PC-9 (cell line): ENCODE measurements around the gene NLRP8. TPM values are rescaled to one million over a fixed set of nuclear protein-coding genes. Genes with fewer than 3 reads are reported as not detected.

Experiments used
- BruUV-seq: library from RNA; stranded (reverse); fragments of 400-500 nt; replicated peaks from 2 replicates; lab custom pipeline; 2021; lab: Mats Ljungman, UMichigan
- CTCF ChIA-PET: fragments of 300-600 bp; sonication (Branson Sonifier 250); formaldehyde crosslinking; loops from one replicate; lab custom pipeline; 2022; ENCODE audit warnings: antibody characterized with exemption; lab: Charles Lee
- POLR2A ChIA-PET: fragments of 300-600 bp; sonication (Branson Sonifier 250); formaldehyde crosslinking; loops from one replicate; lab custom pipeline; 2022; ENCODE audit warnings: antibody characterized with exemption; ENCODE audit not compliant: unreplicated experiment; lab: Charles Lee
- DNase-seq, 2 experiments: peaks; one replicate each; pipeline versions ENCODE4 v3.0.0 to v3.0.0-alpha.2; 2015 to 2022; ENCODE audit warnings: mixed read lengths in 1 of 2
- H2AFZ ChIP-seq: fragments of 200-600 bp; sonication (generic); 2 replicates; pipeline ENCODE4 v1.8.1; 2017; ENCODE audit warnings: antibody characterized with exemption
- H3F3A ChIP-seq: fragments of 200-600 bp; sonication (generic); 2 replicates; pipeline ENCODE4 v1.8.1; 2017; ENCODE audit warnings: antibody characterized with exemption, mild to moderate bottlenecking, low read depth; ENCODE audit not compliant: insufficient read depth
- H3K27ac ChIP-seq: fragments of 200-600 bp; sonication (generic); 2 replicates; pipeline ENCODE4 v1.6.1; 2016; ENCODE audit warnings: mixed run types
- H3K27me3 ChIP-seq: fragments of 200-600 bp; sonication (generic); 2 replicates; pipeline ENCODE4 v1.6.1; 2016; ENCODE audit warnings: low read depth, mixed run types; ENCODE audit not compliant: insufficient read depth
- H3K36me3 ChIP-seq: fragments of 200-600 bp; sonication (generic); 2 replicates; pipeline ENCODE4 v1.6.1; 2016; ENCODE audit warnings: low read depth, mixed run types
- H3K4me1 ChIP-seq: fragments of 200-600 bp; sonication (generic); replicated peaks from 2 replicates; pipeline ENCODE4 v1.6.1; 2016; ENCODE audit warnings: mixed run types; ENCODE audit not compliant: insufficient read depth
- H3K4me2 ChIP-seq: fragments of 200-600 bp; sonication (generic); 2 replicates; pipeline ENCODE4 v1.6.1; 2017; ENCODE audit warnings: mixed run types
- H3K4me3 ChIP-seq: fragments of 200-600 bp; sonication (generic); 2 replicates; pipeline ENCODE4 v1.6.1; 2016; ENCODE audit warnings: mixed run types
- H3K79me2 ChIP-seq: fragments of 200-600 bp; sonication (generic); 2 replicates; pipeline ENCODE4 v1.6.1; 2017; ENCODE audit warnings: low read depth, mixed run types
- H3K9me2 ChIP-seq: fragments of 200-600 bp; sonication (generic); 2 replicates; pipeline ENCODE4 v1.8.1; 2017; ENCODE audit warnings: mild to moderate bottlenecking; ENCODE audit not compliant: insufficient read depth
- H3K9me3 ChIP-seq: fragments of 200-600 bp; sonication (generic); 2 replicates; pipeline ENCODE4 v1.8.1; 2016; ENCODE audit warnings: low read depth; ENCODE audit not compliant: insufficient read depth
- H4K20me1 ChIP-seq: fragments of 200-600 bp; sonication (generic); 2 replicates; pipeline ENCODE4 v1.8.1; 2017; ENCODE audit not compliant: insufficient read depth
- EZH2 ChIP-seq: fragments of 200-600 bp; sonication (generic); IDR thresholded peaks from 2 replicates; pipeline ENCODE4 v1.8.0; 2017; ENCODE audit warnings: antibody characterized with exemption, low read depth
- intact Hi-C: fragments of 100-400 bp; cut with micrococcal nuclease; formaldehyde crosslinking; loops from one replicate; pipeline ENCODE4 v1.10.0; 2022; ENCODE audit not compliant: unreplicated experiment
- total RNA-seq: library from RNA; stranded (reverse); gene quantifications from 2 replicates; pipeline ENCODE4 v1.2.3, GENCODE V29; 2021
- TF ChIP-seq, protein P1 (sequence below): fragments of 200-600 bp; sonication (generic); conservative IDR thresholded peaks from 2 replicates; pipeline ENCODE4 v1.6.1; 2017; ENCODE audit warnings: mixed run types, antibody characterized with exemption, mild to moderate bottlenecking, moderate library complexity

Gene NLRP8
- total RNA-seq, 1 experiment from 2014 or later: not detected

DNA sequence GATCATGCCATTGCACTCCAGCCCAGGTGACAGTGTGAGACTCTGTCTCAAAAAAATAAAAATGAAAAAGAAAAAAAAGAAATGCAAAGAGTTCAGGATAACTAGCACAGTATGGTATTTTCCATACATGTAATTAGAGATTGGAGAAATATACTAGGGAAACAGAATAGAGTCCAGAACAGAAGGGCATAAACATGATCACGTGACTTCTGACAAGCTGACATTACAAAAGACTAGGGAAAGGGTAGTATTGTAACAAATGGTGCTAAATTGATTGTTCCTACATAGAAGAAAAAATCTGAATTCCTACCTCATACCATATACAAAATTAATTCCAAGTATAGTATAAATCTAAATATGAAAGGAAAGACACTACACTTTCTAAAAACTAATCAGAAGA lies 37.6 kb downstream of the NLRP8 start:
- H3F3A ChIP-seq: no peaks in the 10 kb centered on the region
- no peaks in the 10 kb centered on the region for H3K36me3 ChIP-seq
- H4K20me1 ChIP-seq: no peaks in the 10 kb centered on the region
- no peak for DNase-seq
- H3K4me2 ChIP-seq: no peak overlapping the region
- H3K79me2 ChIP-seq: no peaks in the 10 kb centered on the region
- no peak for TF ChIP-seq EZH2
- TF ChIP-seq, protein P1, sequence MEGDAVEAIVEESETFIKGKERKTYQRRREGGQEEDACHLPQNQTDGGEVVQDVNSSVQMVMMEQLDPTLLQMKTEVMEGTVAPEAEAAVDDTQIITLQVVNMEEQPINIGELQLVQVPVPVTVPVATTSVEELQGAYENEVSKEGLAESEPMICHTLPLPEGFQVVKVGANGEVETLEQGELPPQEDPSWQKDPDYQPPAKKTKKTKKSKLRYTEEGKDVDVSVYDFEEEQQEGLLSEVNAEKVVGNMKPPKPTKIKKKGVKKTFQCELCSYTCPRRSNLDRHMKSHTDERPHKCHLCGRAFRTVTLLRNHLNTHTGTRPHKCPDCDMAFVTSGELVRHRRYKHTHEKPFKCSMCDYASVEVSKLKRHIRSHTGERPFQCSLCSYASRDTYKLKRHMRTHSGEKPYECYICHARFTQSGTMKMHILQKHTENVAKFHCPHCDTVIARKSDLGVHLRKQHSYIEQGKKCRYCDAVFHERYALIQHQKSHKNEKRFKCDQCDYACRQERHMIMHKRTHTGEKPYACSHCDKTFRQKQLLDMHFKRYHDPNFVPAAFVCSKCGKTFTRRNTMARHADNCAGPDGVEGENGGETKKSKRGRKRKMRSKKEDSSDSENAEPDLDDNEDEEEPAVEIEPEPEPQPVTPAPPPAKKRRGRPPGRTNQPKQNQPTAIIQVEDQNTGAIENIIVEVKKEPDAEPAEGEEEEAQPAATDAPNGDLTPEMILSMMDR: no peak
- no peak overlapping the region for H3K4me3 ChIP-seq
- H2AFZ ChIP-seq: no peak overlapping the region
- peaks cover 61% of the 10 kb centered on the region for H3K27me3 ChIP-seq
- ChIA-PET CTCF (no interaction called here), POLR2A (no interaction called here)
- no peak overlapping the region for H3K27ac ChIP-seq
- no peaks in the 10 kb centered on the region for H3K9me3 ChIP-seq
- H3K4me1 ChIP-seq: no peaks in the 10 kb centered on the region
- intact Hi-C loops: no loop called here
- H3K9me2 ChIP-seq: no peaks in the 10 kb centered on the region
- BruUV-seq: no TSS peak

DNA sequence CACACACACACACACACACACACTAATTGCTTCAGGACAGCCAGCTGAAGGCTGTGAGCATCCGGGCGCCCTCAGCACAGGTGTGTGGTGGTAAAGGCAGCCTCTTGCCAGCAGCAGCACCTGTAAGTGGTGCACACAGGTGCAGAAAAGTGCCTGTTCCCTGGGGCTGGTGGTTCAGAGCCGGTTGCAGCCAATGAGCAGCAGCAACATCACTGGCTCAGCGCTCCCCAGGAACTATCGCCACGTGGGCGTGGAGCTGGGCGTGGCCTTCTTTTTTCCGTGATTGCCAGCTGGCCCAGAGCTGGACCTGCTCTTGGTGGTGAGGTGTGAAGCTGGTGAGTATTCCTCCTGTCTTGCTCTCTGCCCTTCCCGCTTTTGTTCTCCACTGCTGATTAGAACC lies 38.9 kb downstream of the NLRP8 start, which contains the start of gene NLRP5:
NLRP5 (plus strand) TSS at position 289 of the 400 bp plus-strand sequence.
- no TSS peak for BruUV-seq
- H3K4me1 ChIP-seq: no peaks in the 10 kb centered on the region

DNA sequence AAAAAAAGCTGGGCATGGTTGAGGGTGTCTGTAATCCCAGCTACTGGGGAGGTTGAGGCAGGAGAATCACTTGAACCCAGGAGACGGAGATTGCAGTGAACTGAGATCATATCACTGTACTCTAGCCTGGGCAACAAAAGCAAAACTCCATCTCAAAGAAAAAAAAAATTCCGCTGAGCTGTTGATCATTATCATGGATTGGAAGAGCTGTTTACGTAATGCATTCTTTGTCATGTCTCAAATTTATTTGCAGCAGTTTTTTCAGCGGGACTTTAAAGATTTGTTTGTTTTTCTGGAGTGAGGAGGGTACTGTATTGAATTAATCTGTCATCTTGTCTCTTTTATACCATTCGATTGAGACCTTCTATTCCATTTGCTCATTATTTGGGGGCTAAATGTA lies 43.2 kb downstream of the NLRP8 start:
- TF ChIP-seq, protein P1: no peak
- TF ChIP-seq EZH2: no peak
- Histone ChIP-seq H3K27me3 (peaks cover 59% of the 10 kb centered on the region), H3K4me1 (no peaks in the 10 kb centered on the region), H4K20me1 (no peaks in the 10 kb centered on the region), H3K4me3 (no peak overlapping the region), H3K36me3 (no peaks in the 10 kb centered on the region), H3F3A (no peaks in the 10 kb centered on the region), H3K9me3 (no peaks in the 10 kb centered on the region), H3K4me2 (no peak overlapping the region), H3K79me2 (no peaks in the 10 kb centered on the region), H3K27ac (no peak overlapping the region), H2AFZ (no peak overlapping the region), H3K9me2 (no peaks in the 10 kb centered on the region)
- ChIA-PET POLR2A (interaction anchor here (0.7 kb wide), 1 partner anchor 675 kb away, joined by 3 read pairs; no protein-coding TSS in a partner anchor), CTCF (interaction anchor here (0.6 kb wide), 1 partner anchor 281 kb away, joined by 3 read pairs; no protein-coding TSS in a partner anchor)
- BruUV-seq: no TSS peak
- intact Hi-C loops: no loop called here
- no peak for DNase-seq

More for the DNA sequence above, 38.9 kb downstream of the NLRP8 start, which contains the start of gene NLRP5:
- Histone ChIP-seq H3K4me3 (no peak within 1 kb of the TSS), H3K9me3 (no peaks in the 10 kb centered on the region), H3F3A (no peaks in the 10 kb centered on the region), H3K4me2 (no peak within 1 kb of the TSS), H3K36me3 (no peaks in the 10 kb centered on the region), H2AFZ (no peak within 1 kb of the TSS), H3K79me2 (no peaks in the 10 kb centered on the region), H3K9me2 (no peaks in the 10 kb centered on the region), H3K27me3 (peaks cover 63% of the 10 kb centered on the region), H4K20me1 (no peaks in the 10 kb centered on the region), H3K27ac (no peak within 1 kb of the TSS)
- TF ChIP-seq, protein P1: no peak
- TF ChIP-seq EZH2: no peak
- intact Hi-C loops: no loop called here
- ChIA-PET CTCF (no interaction called here), POLR2A (no interaction called here)
- no peak for DNase-seq
